Measurements from ENCODE around the gene CHAD.

Gene CHAD

DNA sequence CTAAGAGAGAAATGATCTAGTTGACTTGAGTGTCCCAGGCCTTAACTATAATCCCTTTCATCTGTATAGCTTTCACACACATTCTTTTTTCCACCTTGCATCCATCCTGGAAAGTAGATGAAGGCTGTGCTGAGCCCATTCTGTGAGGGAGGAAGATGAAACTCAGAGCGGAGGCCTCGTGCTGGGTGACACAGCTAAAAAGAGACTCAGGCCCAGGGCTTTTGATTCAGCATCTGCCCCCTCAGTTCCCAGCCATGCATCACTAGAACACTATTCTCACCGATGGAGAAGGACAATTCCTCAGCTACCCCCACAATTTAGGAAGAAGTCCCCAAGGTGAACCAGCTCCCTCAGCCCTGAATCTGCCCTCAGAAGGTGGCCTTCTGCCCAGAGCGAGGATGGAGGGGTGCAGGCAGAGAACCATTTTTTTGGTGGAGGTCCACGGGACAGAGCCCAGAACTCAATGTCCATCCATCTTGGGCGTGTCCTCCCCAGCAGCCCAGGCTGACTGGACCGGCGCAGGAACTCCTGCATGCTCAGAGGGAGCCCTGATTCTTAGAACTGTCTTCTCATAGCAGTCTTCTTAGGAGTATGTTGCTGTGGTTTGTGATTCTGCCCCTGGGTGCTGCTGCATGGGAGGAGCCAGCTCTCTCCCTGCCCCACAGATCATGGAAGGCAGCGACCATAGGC, 33.8 kb upstream of the CHAD start:
- no peak overlapping the region for H3K4me3 ChIP-seq (ENCODE audit: low read depth, low read length)
- in situ Hi-C loops (cut with HindIII; ENCODE audit: low sequenced_read_pairs), result no loop called here
- TF ChIP-seq, protein P1, sequence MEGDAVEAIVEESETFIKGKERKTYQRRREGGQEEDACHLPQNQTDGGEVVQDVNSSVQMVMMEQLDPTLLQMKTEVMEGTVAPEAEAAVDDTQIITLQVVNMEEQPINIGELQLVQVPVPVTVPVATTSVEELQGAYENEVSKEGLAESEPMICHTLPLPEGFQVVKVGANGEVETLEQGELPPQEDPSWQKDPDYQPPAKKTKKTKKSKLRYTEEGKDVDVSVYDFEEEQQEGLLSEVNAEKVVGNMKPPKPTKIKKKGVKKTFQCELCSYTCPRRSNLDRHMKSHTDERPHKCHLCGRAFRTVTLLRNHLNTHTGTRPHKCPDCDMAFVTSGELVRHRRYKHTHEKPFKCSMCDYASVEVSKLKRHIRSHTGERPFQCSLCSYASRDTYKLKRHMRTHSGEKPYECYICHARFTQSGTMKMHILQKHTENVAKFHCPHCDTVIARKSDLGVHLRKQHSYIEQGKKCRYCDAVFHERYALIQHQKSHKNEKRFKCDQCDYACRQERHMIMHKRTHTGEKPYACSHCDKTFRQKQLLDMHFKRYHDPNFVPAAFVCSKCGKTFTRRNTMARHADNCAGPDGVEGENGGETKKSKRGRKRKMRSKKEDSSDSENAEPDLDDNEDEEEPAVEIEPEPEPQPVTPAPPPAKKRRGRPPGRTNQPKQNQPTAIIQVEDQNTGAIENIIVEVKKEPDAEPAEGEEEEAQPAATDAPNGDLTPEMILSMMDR (IDR thresholded peaks at IDR 0.05; ENCODE audit: low read depth, low read length, missing control alignments), result no peak
- no peak for DNase-seq (ENCODE audit: low read depth)

DNA sequence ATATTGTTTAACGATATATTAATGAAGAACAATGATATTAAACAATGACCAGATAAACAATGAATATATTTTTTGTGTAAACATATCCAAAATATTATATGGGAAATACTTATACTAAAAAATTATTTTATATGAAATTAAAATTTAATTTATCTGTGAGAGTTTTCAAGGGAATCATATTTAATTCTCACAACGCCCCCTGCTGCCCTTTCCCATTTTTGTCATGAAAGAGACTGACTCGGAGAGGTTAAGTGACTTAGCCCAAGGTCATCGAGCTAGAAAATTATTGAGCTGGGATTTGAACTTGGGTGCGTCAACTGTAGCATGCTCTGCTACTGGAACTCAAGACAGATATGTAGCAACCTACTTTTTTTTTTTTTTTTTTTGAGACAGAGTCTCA, 32.4 kb upstream of the CHAD start:
- in situ Hi-C loops (cut with HindIII; ENCODE audit: low sequenced_read_pairs), result no loop called here
- DNase-seq (ENCODE audit: low read depth), result no peak
- TF ChIP-seq, protein P1 (IDR thresholded peaks at IDR 0.05; ENCODE audit: low read depth, low read length, missing control alignments), result peak; percentile 60
- no peak overlapping the region for H3K4me3 ChIP-seq (ENCODE audit: low read depth, low read length)

DNA sequence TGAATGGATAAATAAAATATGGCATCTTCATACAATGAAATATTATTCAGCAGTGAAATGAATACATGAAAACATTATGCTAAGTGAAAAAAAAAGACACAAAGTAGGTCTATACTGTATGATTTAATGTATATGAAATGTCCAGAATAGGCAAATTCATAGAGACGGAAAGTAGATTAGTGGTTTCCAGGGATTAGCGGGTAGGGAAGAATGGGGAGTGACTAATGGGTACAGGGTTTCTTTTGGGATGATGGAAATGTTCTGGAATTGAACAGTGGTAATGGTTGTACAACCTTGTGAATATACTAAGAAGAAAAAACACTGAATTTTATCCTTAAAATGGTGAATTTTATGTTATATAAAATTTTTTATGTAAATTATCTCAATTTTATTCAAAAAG, 31.0 kb upstream of the CHAD start:
- in situ Hi-C loops (cut with HindIII; ENCODE audit: low sequenced_read_pairs), result no loop called here
- TF ChIP-seq, protein P1 (IDR thresholded peaks at IDR 0.05; ENCODE audit: low read depth, low read length, missing control alignments), result no peak
- H3K4me3 ChIP-seq (ENCODE audit: low read depth, low read length), result no peak overlapping the region
- no peak for DNase-seq (ENCODE audit: low read depth)

DNA sequence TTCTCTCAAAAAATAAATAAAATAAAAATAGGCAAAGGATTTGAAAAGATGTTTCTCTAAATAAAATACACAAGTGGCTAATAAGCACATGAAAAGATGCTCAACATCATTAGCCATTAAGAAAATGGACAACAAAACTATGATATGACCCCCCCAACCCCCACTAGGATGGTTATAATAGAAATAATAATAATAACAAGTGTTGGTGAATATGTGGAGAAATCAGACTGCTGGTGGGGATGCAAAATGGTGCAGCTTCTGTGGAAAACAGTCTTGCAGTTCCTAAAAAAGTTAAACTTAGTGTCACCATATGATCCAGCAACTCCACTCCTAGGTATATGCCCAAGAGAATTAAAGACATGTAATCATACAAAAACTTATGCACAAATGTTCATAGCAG, 30.6 kb upstream of the CHAD start:
- no peak overlapping the region for H3K4me3 ChIP-seq (ENCODE audit: low read depth, low read length)
- no peak for DNase-seq (ENCODE audit: low read depth)
- TF ChIP-seq, protein P1 (IDR thresholded peaks at IDR 0.05; ENCODE audit: low read depth, low read length, missing control alignments), result no peak
- in situ Hi-C loops (cut with HindIII; ENCODE audit: low sequenced_read_pairs), result no loop called here

DNA sequence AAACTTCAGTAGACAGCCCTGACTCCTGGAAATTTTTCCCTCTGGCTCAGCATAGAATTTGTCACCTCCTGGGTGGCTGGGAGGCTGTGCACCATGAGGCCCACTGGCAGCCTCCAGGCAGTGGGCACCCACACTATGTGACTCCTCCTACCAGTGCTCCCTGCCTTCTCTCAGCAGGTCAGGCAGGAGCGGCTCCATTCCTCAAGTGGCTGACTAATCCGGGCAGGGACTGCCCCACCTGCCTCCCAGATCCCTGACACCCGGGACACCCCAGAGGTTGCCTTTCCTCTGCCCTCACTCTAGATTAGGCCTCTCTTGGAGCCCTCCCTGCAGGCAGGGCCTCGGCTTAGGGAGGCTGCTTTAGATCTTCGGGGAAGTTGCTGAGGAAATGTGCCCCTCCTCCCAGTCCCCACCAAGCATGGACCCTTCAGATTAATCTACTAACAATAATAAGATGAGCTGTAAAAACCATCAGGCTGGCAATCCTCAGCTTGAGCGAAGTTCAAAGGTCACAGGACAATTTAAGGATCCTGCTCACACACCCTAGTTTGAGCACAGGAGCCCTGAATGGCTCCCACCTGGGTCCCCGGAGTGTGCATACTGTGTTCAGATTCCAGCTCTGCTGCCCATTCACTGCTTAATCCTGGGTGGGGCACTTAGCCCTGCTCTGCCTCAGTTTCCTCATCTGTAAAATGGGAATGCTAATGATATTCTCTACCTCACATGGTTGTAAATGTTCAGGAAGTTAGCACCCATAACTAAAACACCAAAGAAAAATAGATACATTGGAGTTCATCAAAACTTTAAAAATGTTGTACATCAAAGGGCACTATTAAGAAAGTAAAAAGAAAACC, 29.6 kb upstream of the CHAD start:
- in situ Hi-C loops (cut with HindIII; ENCODE audit: low sequenced_read_pairs), result no loop called here
- no peak overlapping the region for H3K4me3 ChIP-seq (ENCODE audit: low read depth, low read length)
- no peak for DNase-seq (ENCODE audit: low read depth)
- TF ChIP-seq, protein P1 (IDR thresholded peaks at IDR 0.05; ENCODE audit: low read depth, low read length, missing control alignments), result no peak

DNA sequence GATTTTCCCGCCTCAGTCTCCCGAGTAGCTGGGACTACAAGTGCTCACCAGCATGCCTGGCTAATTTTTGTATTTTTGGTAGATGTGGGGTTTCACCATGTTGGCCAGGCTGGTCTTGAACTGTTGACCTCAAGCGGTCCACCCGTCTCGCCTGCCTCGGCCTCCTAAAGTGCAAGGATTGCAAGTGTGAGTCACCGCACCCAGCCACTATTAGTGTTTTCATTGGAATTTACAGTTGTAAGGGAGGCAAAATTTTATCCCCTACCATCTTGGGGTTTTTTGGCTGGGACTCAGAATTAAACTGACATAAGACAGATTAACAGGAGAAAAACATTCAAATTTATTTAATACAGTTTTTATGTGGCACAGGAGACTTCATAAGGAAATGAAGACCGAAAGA, 27.2 kb upstream of the CHAD start:
- DNase-seq (ENCODE audit: low read depth), result no peak
- in situ Hi-C loops (cut with HindIII; ENCODE audit: low sequenced_read_pairs), result no loop called here
- TF ChIP-seq, protein P1 (IDR thresholded peaks at IDR 0.05; ENCODE audit: low read depth, low read length, missing control alignments), result no peak
- no peak overlapping the region for H3K4me3 ChIP-seq (ENCODE audit: low read depth, low read length)
